Activated naive CD8-positive, alpha-beta T cell treated with anti-CD3 and anti-CD28 coated beads, Interleukin-2, amount 10 ng/mL, durations not matched to agents 7 days and 5 days (primary cell): Measurements from ENCODE around the gene CLNS1A. TPM values are rescaled to one million over a fixed set of nuclear protein-coding genes. Genes with fewer than 3 reads are reported as not detected.
"Not testable (repeated sequence)": the region's sequence is repeated elsewhere in the genome, so short reads cannot be mapped to it uniquely, and the experiment has no call there.

Experiments used
- ATAC-seq: fragments of 150-1000 bp; cut with Tn5 transposase; one replicate; pipeline ENCODE4 v1.10.0; 2021; ENCODE audit warnings: low read depth, moderate library complexity
- POLR2A ChIA-PET: fragments of 350-600 bp; sonication (Branson Sonifier 250); formaldehyde crosslinking; loops from one replicate; lab custom pipeline; 2021; ENCODE audit warnings: antibody characterized with exemption; lab: Charles Lee
- DNase-seq: peaks from one replicate; pipeline ENCODE4 v3.0.0; 2021
- H3K27ac Mint-ChIP-seq: one replicate; pipeline ENCODE4 v1.8.0; 2022; ENCODE audit warnings: mild to moderate bottlenecking, mixed read lengths
- H3K27me3 Mint-ChIP-seq: one replicate; pipeline ENCODE4 v1.8.0; 2022; ENCODE audit warnings: mild to moderate bottlenecking, moderate library complexity, mixed read lengths
- H3K36me3 Mint-ChIP-seq: one replicate; pipeline ENCODE4 v1.8.0; 2021; ENCODE audit warnings: mild to moderate bottlenecking, mixed read lengths
- H3K4me1 Mint-ChIP-seq: one replicate; pipeline ENCODE4 v1.8.0; 2021; ENCODE audit warnings: mixed read lengths
- H3K4me3 Mint-ChIP-seq: one replicate; pipeline ENCODE4 v1.8.0; 2022; ENCODE audit warnings: mild to moderate bottlenecking, moderate library complexity, mixed read lengths
- H3K9me3 Mint-ChIP-seq: one replicate; pipeline ENCODE4 v1.8.0; 2021; ENCODE audit warnings: mixed read lengths
- total RNA-seq, 2 experiments: library from RNA; stranded (reverse); gene quantifications; one replicate each; pipeline ENCODE4 v1.2.3, GENCODE V29; 2021

CLNS1A gene
- total RNA-seq, 2 experiments from 2014 or later: 101 to 117 TPM

- Mint-ChIP-seq H3K36me3 (no peaks in the 10 kb centered on the region), H3K4me3 (no peak overlapping the region), H3K27me3 (no peaks in the 10 kb centered on the region), H3K27ac (no peak overlapping the region), H3K4me1 (no peaks in the 10 kb centered on the region), H3K9me3 (no peaks in the 10 kb centered on the region)
- no peak for DNase-seq
- POLR2A ChIA-PET: no interaction called here
- no peak for ATAC-seq
Observed at GRCh38 chr11:77598195-77598594, 39.4 kb downstream of the CLNS1A start.

GRCh38 chr11:77596626-77597025, 41.0 kb downstream of the CLNS1A start:
- POLR2A ChIA-PET: no interaction called here

GRCh38 chr11:77593883-77594282, 43.7 kb downstream of the CLNS1A start:
- POLR2A ChIA-PET: no interaction called here
- Mint-ChIP-seq H3K36me3 (no peaks in the 10 kb centered on the region), H3K27me3 (no peaks in the 10 kb centered on the region), H3K27ac (no peak overlapping the region), H3K9me3 (no peaks in the 10 kb centered on the region), H3K4me1 (peaks cover 13% of the 10 kb centered on the region), H3K4me3 (no peak overlapping the region)
- no peak for ATAC-seq
- DNase-seq: no peak

More at GRCh38 chr11:77596626-77597025, 41.0 kb downstream of the CLNS1A start:
- no peaks in the 10 kb centered on the region for H3K4me1 Mint-ChIP-seq
- no peaks in the 10 kb centered on the region for H3K9me3 Mint-ChIP-seq
- H3K4me3 Mint-ChIP-seq: no peak overlapping the region
- H3K27ac Mint-ChIP-seq: no peak overlapping the region
- DNase-seq: no peak
- ATAC-seq: no peak
- H3K36me3 Mint-ChIP-seq: no peaks in the 10 kb centered on the region
- no peaks in the 10 kb centered on the region for H3K27me3 Mint-ChIP-seq

GRCh38 chr11:77592727-77593126, 44.9 kb downstream of the CLNS1A start:
- Mint-ChIP-seq H3K27ac (no peak overlapping the region), H3K4me3 (no peak overlapping the region), H3K36me3 (no peaks in the 10 kb centered on the region), H3K27me3 (no peaks in the 10 kb centered on the region), H3K4me1 (peaks cover 16% of the 10 kb centered on the region), H3K9me3 (no peaks in the 10 kb centered on the region)
- DNase-seq: no peak
- POLR2A ChIA-PET: no interaction called here
- ATAC-seq: no peak

- H3K27ac Mint-ChIP-seq: no peak overlapping the region
- POLR2A ChIA-PET: interaction anchor here (0.5 to 0.8 kb wide), 4 partner anchors 12 to 1067 kb away, joined by 3 to 6 read pairs (median 4); no protein-coding TSS in a partner anchor
- H3K9me3 Mint-ChIP-seq: no peaks in the 10 kb centered on the region
- H3K27me3 Mint-ChIP-seq: peaks cover 8% of the 10 kb centered on the region
- ATAC-seq (peak; percentile 6), DNase-seq (no peak)
- H3K36me3 Mint-ChIP-seq: no peaks in the 10 kb centered on the region
- H3K4me1 Mint-ChIP-seq: peaks cover 16% of the 10 kb centered on the region
- H3K4me3 Mint-ChIP-seq: peak overlapping the region; percentile 86
Observed at GRCh38 chr11:77590194-77590782, 47.3 kb downstream of the CLNS1A start.

- Mint-ChIP-seq H3K4me3 (peak within 1 kb of the TSS; percentile 86), H3K9me3 (no peaks in the 10 kb centered on the region), H3K27me3 (peaks cover 8% of the 10 kb centered on the region), H3K4me1 (peaks cover 16% of the 10 kb centered on the region), H3K27ac (no peak within 1 kb of the TSS), H3K36me3 (no peaks in the 10 kb centered on the region)
- POLR2A ChIA-PET: interaction anchor here (0.6 to 0.8 kb wide), 3 partner anchors 106 to 1066 kb away, joined by 3 to 4 read pairs (median 3); no protein-coding TSS in a partner anchor
- ATAC-seq (peak; percentile 84), DNase-seq (peak; percentile 75)
Observed at GRCh38 chr11:77589521-77590193, 47.9 kb downstream of the CLNS1A start, which contains the start of gene AQP11. AQP11 (plus strand) TSS chr11:77589953; CDS start chr11:77589993, 40 bp downstream.

GRCh38 chr11:77589181-77589520, 48.4 kb downstream of the CLNS1A start:
- no peak for DNase-seq
- Mint-ChIP-seq H3K36me3 (no peaks in the 10 kb centered on the region), H3K27ac (no peak overlapping the region), H3K27me3 (peaks cover 8% of the 10 kb centered on the region), H3K4me3 (peak overlapping the region; percentile 86), H3K9me3 (no peaks in the 10 kb centered on the region), H3K4me1 (peaks cover 16% of the 10 kb centered on the region)
- POLR2A ChIA-PET: interaction anchor here (0.7 kb wide), 1 partner anchor 178 kb away, joined by 3 read pairs; no protein-coding TSS in a partner anchor
- no peak for ATAC-seq

- H3K27me3 Mint-ChIP-seq: peaks cover 7% of the 10 kb centered on the region
- peaks cover 9% of the 10 kb centered on the region for H3K9me3 Mint-ChIP-seq
- no peak for ATAC-seq
- H3K36me3 Mint-ChIP-seq: peaks cover 2% of the 10 kb centered on the region
- DNase-seq: no peak
- H3K4me3 Mint-ChIP-seq: no peak overlapping the region
- H3K27ac Mint-ChIP-seq: no peak overlapping the region
- H3K4me1 Mint-ChIP-seq: no peaks in the 10 kb centered on the region
- POLR2A ChIA-PET: no interaction called here
Observed at GRCh38 chr11:77580712-77581337, 56.8 kb downstream of the CLNS1A start.

GRCh38 chr11:77575428-77575827, 62.2 kb downstream of the CLNS1A start:
- H3K27ac Mint-ChIP-seq, POLR2A ChIA-PET, DNase-seq, ATAC-seq, H3K36me3 Mint-ChIP-seq, H3K27me3 Mint-ChIP-seq, H3K4me3 Mint-ChIP-seq, H3K4me1 Mint-ChIP-seq, H3K9me3 Mint-ChIP-seq: not testable (repeated sequence)

- H3K4me3 Mint-ChIP-seq, POLR2A ChIA-PET: not testable (repeated sequence)
Observed at GRCh38 chr11:77570896-77571295, 66.7 kb downstream of the CLNS1A start.

GRCh38 chr11:77569676-77570070, 67.9 kb downstream of the CLNS1A start:
- POLR2A ChIA-PET: no interaction called here
- ATAC-seq (no peak), DNase-seq (no peak)
- H3K36me3 Mint-ChIP-seq: peaks cover 2% of the 10 kb centered on the region
- no peak overlapping the region for H3K27ac Mint-ChIP-seq
- peaks cover 13% of the 10 kb centered on the region for H3K27me3 Mint-ChIP-seq
- no peak overlapping the region for H3K4me3 Mint-ChIP-seq
- H3K9me3 Mint-ChIP-seq: no peaks in the 10 kb centered on the region
- peaks cover 5% of the 10 kb centered on the region for H3K4me1 Mint-ChIP-seq

More at GRCh38 chr11:77570896-77571295, 66.7 kb downstream of the CLNS1A start:
- H3K9me3 Mint-ChIP-seq, H3K4me1 Mint-ChIP-seq, H3K36me3 Mint-ChIP-seq, ATAC-seq, H3K27ac Mint-ChIP-seq, DNase-seq, H3K27me3 Mint-ChIP-seq: not testable (repeated sequence)

GRCh38 chr11:77568916-77569675, 68.5 kb downstream of the CLNS1A start:
- Mint-ChIP-seq H3K4me3 (no peak overlapping the region), H3K36me3 (peaks cover 2% of the 10 kb centered on the region), H3K27me3 (peaks cover 14% of the 10 kb centered on the region)

GRCh38 chr11:77568306-77568705, 69.3 kb downstream of the CLNS1A start:
- DNase-seq (no peak), ATAC-seq (no peak)
- POLR2A ChIA-PET: no interaction called here
- Mint-ChIP-seq H3K4me1 (peaks cover 5% of the 10 kb centered on the region), H3K4me3 (no peak overlapping the region), H3K27ac (no peak overlapping the region), H3K36me3 (peaks cover 2% of the 10 kb centered on the region), H3K9me3 (no peaks in the 10 kb centered on the region), H3K27me3 (peaks cover 19% of the 10 kb centered on the region)

More at GRCh38 chr11:77568916-77569675, 68.5 kb downstream of the CLNS1A start:
- POLR2A ChIA-PET: no interaction called here
- no peak for DNase-seq
- Mint-ChIP-seq H3K4me1 (peaks cover 5% of the 10 kb centered on the region), H3K27ac (no peak overlapping the region), H3K9me3 (no peaks in the 10 kb centered on the region)
- no peak for ATAC-seq
